Stimulated activated CD8-positive, alpha-beta memory T cell treated with anti-CD3 and anti-CD28 coated beads, Interleukin-7, amount 100 ng/mL, for 24 hours (primary cell): ENCODE data around the gene BTN3A1.
"Not testable (repeated sequence)": the region's sequence is repeated elsewhere in the genome, so short reads cannot be mapped to it uniquely, and the experiment has no call there.

Source experiments
- DNase-seq: peaks from one replicate; pipeline ENCODE4 v3.0.0-alpha.2; 2020; ENCODE audit warnings: low read depth

The BTN3A1 gene

DNA sequence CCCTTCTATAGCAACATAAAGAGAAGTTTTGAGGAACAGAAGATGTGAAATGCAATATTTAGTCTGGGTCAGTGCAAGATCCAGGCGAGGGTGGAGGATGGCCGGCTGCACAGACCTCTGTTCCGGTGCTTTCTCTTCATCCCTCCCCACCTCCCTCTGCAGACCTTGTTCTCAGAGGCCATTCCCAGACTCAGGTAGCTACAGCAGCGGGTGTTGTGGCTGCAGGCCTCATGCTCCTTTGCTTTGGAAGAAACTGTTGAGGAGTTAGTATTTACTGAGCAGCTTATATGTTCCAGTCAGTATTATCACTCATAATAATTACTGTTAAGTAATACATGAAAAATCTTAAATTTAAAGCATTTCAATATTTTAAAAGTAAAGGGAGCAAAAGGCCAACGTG lies 39.9 kb downstream of the BTN3A1 start:
- DNase-seq: no peak

DNA sequence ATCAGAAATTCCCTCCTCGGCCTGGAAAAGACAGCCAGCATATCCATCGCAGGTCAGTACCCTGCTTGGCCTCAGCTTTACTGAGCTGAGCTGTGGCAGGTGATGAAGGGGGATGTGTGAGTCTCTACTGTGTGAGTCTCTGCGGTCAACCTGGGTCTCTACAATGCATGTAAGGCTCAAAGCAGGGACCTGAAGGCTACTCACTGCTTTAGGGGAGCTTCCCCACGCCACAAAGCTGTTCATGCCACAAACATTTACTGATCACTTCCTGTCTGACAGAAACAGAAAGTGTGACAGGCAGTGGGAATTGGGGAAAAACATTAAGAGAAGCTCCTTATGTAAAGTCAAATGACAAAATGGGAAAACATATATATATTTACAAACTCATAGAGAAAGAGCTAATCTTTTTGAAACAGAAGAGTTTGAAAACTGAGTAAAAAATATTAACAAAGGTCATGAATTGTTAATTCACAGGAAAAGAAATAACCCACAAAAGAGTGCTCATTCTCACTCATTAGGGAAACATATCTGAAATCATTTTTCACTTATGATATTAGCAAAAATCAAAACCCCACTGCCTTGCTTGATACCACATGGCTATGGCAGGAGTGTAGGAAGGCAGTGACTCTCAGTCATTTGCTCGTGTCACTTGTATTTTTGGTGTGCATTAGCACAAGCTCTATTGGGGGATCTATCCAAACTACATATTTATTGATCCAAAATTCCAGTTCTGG lies 44.0 kb downstream of the BTN3A1 start:
- no peak for DNase-seq

- DNase-seq: no peak
Measured at GRCh38 chr6:26447257-26447656, 45.2 kb downstream of the BTN3A1 start.

GRCh38 chr6:26450240-26450639 lies 48.2 kb downstream of the BTN3A1 start:
- DNase-seq: no peak

- DNase-seq: no peak
Measured at GRCh38 chr6:26452631-26453235, 50.7 kb downstream of the BTN3A1 start.

DNA sequence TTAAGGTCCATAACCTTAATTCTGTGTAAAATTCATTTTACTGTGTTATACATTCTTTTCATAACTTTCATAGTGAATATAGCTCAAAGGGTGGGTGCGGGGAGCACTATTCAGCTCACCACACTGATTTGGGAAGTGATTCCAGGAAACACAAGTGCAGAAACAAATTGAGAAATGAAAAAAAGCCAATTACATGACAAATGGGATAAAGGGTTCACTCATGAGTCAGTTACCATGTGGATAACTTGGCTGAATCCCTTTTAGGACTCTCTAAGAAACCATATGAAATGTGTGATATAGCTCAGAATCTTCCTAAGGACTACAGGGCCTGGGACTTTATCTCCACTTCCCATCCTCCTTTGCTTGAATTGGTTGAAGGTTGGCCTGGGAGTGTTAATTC lies 52.6 kb downstream of the BTN3A1 start:
- no peak for DNase-seq

- no peak for DNase-seq
Measured at GRCh38 chr6:26455357-26455970, 53.4 kb downstream of the BTN3A1 start.

- no peak for DNase-seq
Measured at GRCh38 chr6:26457264-26457805, 55.3 kb downstream of the BTN3A1 start.

GRCh38 chr6:26457806-26458688 lies 56.0 kb downstream of the BTN3A1 start, which contains the start of gene BTN2A1:
Gene BTN2A1 (plus strand): TSS chr6:26457955. CDS start chr6:26458637, 682 bp downstream.
- no peak for DNase-seq

DNA sequence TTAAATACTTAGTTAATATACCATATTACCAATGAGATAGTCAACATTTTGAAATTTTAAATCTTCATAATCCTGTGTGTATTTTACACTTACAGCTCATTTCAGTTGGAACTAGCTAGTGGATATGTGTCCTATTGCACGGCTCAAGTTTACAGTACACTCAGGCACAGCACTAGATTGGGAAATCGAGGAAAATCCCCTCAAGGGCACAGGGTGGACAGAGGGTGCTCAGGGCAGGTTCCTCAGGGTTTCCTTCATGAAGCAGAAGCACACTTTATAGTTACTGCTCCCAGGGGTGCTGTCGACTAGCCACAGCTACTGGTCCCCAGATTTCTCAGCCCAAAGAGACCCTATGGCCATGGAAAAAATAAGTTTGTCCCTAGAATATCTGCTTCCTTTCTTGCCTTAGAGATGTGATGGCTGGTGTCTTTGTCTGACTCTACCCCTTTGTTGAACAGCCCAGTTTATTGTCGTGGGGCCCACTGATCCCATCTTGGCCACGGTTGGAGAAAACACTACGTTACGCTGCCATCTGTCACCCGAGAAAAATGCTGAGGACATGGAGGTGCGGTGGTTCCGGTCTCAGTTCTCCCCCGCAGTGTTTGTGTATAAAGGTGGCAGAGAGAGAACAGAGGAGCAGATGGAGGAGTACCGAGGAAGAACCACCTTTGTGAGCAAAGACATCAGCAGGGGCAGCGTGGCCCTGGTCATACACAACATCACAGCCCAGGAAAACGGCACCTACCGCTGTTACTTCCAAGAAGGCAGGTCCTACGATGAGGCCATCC lies 57.1 kb downstream of the BTN3A1 start:
- no peak for DNase-seq

DNA sequence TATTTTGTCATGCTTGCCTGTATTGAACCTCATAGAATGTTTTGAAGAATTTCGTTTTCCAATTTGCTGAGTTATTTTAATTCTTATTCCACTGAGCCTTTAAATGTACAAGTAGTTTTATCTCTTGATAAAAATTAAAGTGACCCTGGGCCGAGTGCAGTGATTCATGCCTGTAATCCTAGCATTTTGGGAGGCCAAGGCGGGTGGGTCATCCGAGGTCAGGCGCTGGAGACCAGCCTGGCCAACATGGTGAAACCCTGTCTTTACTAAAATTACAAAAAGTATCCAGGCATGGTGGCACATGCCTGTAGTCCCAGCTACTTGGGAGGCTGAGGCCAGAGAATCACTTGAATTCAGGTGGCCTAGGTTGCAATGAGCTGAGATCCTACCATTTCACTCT lies 59.3 kb downstream of the BTN3A1 start:
- not testable (repeated sequence) for DNase-seq

GRCh38 chr6:26464014-26464413 lies 61.9 kb downstream of the BTN3A1 start:
- no peak for DNase-seq

DNA sequence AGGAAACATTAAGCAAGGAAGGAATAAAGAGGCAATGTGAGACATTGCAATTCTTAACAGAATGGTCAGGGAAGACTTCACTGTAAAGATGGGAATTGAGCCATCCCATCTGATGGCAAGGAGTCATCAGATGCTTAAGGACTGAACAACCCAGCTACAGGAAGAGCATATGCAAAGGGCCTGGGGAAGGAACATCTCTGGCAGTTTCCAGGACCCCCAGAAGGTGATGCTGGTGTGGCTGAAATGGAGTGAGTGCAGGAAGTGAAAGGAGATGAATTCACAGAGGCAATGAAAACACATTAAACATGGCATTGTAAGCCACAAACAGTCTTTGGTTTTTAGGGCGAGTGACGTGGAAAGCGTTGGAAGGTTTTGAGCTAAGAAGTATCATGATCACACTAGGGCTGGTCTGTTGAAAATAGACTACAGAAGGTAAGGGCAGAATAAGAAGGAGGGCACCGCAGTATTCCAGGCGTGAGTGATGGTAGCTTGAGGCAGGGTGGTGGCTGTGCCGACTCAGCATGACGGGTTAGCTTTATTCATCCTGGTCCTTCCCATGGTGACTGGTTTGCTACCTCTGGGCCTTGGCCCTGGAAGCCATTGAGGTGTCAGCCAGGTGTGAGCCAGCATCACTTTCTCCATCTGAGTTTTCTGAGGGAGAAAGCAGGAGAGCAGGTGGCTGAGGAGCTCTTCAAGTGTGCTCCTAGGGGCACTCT lies 62.5 kb downstream of the BTN3A1 start:
- DNase-seq: no peak
